ENCODE measurements around the gene COMT.
"Not testable (repeated sequence)": the region's sequence is repeated elsewhere in the genome, so short reads cannot be mapped to it uniquely, and the experiment has no call there.

Gene COMT

DNA sequence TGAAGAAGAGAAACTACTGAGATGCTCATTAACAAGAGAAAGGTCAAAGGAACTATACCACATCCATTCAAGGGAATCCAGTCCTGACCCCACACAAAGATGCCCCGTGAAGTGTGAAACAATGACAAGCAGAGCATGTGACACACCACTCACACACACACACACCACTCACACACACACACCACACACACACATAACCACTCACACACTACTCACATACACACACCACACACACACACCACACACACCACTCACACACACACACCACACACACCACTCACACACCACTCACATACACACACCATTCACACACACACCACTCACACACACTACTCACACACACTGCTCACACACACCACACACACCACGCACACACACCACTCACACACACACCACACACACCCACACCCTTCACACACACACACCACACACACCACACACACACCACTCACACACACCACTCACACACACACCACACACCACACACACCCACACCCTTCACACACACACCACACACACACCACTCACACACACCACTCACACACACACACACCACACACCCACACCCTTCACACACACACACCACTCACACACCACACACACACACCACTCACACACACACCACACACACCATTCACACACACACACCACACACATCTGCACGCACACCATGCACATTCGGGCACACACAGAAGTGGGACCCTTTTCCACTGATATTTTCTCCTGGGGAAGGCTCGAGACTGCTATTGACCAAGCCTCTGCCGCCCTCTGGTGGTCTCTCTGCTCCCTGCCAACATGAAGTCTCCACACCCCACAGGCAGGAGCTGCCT lies 32.0 kb upstream of the COMT start:
- peak; percentile 87 to 88 for DNase-seq

DNA sequence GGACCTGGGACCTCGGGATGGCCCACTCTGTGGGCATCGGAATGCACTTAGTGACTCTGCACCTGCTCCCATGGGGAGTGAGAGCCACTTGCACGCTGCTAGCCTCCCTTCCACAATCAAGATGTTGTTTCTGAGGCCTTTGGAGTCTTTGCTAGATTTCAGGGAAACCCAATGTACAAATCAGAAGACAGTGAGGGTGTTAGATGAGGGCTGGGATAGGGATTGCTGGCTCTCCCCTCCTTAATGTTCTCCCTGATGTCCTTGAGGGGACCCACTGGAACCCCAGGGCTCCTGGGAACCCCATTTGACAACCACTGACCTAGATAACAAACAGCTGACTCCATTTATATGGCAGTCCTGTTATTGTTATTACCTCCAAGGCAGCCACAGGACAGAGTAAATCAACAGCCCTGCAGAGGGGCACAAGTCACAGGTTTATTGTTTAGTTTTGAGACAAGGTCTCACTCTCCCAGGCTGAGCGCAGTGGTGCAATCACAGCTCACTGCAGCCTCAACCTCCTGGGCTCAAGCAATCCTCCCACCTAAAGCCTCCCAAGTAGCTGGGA lies 31.3 kb upstream of the COMT start:
- no peak for DNase-seq

DNA sequence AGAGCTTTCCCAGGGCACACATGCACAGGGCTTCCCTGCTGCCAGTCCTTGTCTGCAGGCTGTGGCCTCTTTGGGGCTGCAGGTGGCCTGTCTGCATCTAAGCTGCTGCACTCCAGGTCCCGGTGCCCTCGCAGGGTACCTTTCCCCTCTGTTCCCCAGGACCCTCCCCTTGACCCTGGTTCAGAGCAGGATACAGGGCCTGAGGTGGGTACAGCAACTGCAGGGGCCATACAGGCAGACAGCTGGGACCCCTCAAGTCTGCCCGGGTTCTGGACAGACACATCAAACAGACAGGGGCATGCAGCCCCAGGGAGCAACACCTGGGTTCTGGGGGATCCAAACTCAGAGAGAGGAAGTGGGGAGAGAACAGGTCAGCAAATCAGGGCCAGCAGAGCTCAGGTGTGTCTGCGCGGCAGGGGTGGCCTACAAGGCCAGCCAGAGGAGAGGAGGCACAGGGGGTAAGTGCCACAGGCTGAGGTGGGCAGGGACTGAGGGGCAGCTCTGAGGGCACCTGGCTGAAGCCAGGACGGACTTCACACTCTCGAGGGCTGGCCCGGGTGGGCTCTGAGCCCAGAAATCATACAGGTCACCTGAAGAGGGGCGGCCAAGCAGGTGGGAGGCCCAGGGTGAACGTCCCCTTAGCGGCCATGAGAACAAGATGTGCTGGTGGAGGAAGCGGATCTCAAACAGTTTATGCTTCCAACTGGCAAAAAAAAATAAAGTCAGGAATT lies 29.9 kb upstream of the COMT start:
- DNase-seq, result no peak

DNA sequence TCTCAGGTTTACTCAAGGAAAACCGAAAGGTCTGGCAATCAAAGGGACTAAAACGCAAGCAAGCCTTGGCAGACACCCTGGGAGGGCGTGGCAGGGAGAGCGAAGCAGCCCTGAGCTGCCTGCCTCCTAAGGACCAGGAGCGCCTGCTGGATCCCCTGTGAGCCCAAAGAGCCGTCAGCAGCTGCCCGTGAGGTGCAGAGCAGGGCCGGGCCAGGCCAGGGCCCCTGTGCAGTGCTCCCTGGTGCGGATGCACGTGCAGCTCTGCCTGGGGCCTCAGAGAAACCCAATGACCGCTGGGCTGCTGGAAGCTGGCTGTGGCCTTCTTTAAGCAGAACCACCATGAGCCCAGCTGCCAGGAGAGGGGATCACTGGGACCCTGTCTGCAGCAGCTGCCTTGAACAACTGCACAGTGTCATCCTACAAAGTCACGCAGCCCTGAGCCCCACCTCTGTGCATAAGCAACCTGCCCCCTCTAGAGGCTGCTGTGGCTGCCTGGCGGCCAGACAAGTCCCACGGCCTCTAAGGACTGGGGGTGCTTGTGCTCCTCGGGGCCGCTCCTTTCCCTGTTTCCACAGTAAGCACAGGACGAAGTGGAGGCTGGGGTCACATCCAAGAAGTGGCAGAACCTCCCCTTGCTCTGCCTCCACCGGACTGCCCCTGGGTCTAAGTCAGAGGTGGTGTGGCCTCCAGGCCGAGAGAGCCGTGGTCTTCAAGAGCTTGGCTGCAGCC lies 29.1 kb upstream of the COMT start:
- DNase-seq, result no peak

DNA sequence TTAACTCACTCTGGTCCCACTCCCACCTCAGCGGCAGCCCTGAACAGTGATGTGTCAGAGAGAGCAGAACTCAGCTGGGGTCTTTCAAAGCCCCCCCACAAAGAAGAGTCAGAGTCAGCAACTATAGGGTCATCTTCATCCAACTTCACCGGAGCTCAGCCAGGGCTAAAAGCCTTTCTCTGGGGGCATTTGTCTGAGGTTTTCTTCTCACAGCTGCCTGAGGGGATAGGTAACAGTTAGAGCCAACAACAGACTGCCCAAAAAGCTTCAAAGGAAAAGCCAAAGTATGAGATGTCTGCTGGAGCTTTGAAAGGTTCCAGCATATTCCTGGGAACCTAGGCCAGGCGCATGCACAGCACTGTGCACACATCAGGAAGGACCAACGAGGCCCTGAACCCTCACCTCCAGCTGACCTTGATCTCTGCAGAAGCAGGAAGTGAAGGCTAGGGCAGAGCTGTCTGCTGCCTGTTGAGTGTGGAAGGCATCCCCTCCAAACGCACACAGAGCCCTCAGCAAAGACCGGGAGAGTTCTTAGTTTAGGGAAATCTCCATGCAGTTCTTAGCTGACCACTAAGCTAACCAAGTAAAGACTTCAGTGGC lies 28.1 kb upstream of the COMT start:
- DNase-seq, result no peak

DNA sequence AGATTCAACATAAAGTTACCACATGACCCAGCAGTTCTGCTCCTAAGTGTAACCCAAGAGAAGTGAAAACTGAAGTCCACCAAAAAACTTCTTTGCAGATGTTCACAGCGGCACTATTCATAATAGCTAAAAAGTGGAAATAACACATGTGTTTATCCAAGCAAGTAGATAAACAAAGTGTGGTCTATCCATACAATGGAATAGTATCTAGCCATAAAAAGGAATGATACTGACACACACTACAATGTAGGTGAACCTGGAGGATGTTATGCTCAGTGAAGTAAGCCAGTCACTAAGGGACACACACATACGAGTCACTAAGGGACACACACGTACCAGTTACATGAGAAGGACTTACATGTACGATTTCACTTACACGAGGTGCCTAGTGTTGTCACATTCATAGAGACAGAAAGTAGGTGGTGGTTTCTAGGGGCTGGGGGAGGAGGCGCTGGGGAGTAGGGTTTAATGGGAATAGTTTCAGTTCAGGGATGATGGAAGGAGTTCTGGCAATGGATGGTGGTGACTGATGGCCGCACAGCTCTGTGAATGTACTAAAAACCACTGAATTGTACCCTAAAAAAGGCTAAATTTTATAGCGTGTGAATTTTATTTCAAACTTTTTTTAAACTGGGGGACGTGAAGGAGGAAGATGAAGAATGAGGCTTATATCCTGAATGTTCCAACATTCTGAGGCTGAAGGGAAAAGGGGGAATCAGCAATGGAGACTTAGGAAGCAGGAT lies 27.2 kb upstream of the COMT start:
- DNase-seq, result no peak

DNA sequence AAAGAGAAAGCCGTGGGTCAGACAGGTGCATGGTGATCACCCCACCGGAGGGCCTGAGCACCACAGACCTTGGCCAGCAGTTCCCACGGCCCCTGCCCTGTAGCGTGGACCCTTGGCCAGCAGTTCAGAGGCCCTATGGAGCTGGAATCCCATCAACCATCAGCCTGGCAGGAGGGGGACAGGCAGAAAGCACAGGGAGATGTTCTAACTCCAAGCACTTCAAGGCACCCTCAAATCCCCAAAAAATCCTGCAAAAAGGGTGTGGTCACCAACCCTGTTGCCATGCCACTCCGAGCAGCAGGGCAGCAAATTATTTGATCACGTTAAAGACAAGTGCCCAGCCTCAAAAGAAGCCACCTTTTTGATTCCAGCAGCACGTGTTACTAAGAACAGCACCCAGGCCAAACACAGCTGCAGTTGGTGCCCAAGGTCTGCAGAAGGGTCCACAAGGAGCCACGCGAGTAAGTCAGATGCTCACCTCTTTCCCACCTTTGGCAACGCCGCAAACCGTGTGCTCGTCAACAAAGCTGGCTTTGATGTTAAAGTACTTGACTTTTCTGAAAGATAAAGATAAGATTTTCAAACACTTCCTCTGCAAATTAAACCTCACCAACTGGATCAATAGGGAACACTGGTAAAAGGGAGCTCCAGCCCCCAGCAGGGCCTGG lies 26.2 kb upstream of the COMT start:
- DNase-seq, result no peak

DNA sequence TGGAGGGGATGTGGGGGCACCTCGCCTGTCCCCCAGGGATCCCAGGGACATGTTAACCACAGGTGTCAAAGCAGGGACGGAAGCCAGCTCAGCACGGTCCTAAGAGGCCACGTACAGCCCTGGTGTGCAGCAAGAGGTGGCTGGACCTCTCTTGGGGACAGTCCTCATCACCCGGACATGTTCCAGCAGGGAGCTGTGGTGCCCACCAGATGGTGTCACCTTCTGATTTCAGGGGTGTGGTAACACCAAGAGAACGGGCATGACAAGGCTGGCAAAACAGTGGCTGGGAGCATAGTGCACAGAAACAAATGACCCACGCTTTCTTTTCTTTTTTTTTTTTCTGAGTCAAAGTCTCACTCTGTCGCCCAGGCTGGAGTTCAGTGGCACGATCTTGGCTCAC lies 25.6 kb upstream of the COMT start:
- DNase-seq, result no peak

DNA sequence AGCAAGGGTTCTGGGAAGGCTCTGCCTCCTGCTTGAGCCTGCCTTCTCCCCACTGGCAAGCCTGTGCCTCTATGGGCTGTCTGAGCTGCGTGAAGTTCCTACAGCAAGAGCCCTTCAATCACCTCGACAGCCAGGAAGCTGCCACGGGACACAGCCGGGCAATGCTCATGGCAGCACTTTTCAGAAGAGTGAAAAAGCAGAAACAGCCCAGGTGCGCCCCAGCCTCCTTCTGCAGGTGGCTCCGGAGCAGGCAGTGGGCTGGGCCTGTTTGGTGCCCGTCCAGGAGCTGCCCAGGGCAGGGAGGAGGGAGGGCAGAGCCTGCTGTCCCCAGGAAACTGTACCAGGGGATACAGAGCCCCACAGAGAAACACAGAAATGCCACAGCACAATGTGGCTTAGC lies 24.6 kb upstream of the COMT start:
- DNase-seq, result no peak

DNA sequence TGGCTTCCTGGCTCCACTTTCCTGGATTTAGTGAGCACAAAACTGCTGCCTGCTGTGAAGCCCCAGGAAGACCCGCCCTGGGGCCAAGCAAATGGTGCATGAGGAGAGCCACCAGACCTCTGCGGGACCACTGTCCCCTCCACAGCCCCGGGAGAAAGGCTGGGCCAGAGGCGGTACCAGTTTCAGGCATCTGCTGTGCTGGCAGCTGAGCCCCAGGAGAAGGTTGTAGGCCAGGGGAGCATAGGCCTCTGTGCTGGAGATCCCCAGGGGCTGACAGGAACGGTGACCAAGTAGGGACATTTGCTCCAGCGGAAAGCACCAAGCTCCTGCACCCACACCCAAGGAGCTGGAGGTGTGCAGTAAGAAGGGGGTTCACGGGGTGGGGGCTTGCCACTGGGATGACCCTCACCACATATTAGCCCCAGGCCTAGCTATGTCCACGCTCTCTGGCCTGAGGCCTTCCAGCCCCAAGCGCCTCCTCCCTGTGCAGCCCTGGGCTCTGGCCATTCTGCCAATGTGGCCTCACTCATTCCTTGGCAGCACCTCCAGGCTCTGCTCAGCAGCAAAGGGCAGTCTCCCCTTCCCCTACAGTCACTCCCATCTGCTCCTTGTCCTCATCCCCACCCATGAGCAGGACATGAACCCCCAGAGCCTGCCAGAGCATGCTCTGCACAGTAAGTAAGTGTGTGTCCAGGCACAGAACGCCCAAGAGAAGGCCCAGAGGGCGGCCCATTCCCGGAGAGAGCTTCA lies 24.0 kb upstream of the COMT start:
- DNase-seq, result no peak

DNA sequence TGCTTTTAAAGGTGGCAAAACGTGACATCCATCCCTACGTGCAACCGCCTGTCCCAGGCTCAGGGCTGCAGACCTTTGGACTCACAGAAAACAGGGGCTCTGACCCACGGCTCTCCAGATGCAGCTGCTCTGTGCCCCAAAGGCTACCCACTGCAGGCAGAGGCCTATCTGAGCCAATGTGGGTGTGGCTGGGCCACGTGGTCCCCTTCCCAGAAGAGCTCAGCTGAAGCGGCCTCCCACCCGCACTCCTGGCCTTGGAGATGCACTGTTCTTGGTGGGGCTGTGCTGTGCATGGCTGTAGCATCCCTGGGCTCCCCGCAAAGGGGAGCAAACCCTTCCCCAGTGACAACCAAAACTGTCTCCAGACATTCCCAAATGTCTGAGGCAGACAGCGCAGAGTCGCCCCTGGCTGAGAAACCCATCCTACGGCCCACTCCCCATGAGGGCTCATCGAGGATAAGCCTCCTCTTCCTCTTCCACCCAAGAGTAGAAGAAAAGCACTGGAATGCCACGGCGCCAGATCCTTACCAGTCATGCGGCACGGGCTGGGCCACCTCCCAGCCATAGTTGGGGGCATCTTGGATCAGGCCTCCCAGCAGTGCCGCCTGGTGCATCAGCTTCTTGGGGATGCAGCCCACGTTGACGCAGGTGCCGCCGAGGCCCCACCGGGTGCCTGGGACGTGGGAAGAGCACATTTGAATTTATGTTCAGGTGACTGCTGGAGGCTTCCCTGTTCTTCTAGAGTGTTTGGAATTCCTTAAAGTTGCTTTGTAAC lies 23.1 kb upstream of the COMT start:
- no peak for DNase-seq

DNA sequence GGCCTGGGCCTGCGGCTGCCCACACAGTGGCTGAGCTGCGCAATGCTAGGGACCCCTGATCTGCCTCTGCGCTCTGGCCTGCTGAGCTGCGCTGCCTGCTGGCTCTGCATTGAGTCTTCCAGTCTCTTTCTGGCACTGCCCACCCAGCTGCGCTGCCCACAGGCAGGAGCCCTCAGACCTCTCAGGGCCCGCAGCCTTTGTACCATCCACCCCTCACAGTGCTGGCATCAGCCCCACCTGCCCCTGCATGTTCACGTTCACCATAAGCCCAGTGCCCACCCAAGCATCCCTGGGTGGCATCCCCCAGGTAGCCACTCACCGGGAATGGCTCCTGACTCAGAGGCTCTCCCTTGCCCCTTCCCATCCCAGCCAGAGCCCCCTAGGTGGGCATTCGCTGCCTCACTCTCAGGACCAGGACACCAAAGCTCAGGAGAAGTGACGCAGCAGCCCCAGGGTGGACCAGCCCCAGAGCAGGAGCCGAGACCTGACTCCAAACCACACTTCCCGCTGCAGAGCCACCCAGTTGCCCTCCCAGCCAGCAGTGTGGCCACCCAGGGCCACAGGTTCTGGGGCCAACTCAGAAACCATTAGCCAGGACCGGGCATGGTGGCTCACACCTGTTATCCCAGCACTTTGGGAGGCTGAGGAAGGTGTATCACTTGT lies 21.7 kb upstream of the COMT start:
- DNase-seq, result no peak

DNA sequence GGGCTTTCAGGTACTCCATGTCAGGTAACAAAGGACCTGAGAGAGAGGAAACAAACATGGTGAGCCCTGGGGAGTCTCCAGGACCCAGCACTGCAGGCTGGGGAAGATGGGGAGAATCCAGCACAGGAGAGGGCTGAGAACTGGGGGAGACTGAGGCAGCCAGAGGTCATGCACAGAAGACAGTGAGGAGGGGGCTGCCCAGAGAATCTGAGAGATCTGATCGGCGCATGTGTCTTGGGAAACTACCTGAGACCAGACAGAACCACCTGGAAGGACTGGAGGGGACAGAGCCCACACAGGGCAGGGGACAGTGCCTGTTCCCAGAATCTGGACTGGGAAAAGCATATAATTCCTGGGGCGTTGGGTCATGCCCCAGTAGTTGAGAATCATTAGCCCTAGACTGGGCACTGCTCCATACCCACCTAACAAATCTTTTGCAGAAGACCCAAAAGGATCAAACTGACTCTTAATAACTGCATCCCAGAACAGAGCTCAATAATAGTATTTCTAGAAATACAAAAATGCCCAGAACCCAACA lies 20.0 kb upstream of the COMT start:
- no peak for DNase-seq

DNA sequence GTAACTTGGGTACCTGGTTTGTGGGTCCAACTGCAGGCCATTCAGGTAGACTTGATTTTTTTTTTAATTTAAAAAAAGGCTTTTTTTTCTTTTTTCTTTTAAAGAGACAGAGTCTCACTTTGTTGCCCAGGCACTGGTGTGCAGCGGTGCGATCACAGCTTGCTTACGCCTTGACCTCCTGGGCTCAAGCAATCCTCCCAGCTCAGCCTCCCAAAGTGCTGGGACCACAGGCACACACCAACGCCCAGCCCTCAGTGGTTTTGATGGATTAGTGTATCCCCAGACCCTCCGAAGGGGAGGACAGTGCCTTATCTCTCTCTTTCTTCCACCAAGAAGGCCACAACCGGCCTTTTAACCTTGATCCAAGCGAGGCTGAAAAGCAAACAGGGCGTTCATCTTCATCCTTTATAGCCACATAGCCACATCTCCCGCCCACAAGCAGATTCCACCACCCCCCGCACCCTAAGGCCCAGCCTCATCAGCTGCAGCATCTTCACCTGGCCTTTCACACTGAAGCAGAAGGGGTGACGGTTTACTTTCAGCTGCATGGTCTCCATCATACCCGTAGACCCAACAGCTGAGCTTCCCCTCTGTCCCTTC lies 17.6 kb upstream of the COMT start:
- DNase-seq, result no peak

DNA sequence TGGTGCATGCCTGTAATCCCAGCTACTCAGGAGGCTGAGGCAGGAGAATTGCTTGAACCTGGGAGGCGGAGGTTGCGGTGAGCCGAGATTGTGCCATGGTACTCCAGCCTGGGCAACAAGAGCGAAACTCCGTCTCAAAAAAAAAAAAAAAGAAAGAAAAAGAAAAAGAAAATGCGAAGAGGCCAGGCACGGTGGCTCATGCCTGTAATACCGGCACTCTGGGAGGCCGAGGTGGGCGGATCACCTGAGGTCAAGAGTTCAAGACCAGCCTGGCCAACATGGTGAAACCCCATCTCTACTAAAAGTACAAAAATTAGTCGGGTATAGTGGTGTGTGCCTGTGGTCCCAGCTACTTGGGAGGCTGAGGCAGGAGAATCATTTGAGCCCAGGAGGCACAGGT lies 15.5 kb upstream of the COMT start:
- not testable (repeated sequence) for DNase-seq

DNA sequence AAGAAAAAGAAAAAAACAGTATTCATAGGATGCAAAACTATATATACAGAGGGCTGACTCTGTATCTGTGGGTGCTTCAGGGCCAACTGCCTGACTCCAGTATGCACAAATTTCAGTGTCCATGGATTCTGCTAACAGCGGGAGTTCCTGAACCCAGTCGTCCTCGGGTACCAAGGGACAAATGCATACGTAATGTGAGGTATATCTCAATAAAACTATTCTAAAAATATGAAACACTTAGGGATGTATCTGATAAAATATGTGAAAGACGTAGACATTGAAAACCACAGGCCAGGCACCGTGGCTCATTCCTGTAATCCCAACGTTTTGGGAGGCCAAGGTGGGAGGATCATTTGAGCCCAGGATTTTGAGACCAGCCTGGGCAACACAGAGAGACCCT lies 13.9 kb upstream of the COMT start:
- no peak for DNase-seq

DNA sequence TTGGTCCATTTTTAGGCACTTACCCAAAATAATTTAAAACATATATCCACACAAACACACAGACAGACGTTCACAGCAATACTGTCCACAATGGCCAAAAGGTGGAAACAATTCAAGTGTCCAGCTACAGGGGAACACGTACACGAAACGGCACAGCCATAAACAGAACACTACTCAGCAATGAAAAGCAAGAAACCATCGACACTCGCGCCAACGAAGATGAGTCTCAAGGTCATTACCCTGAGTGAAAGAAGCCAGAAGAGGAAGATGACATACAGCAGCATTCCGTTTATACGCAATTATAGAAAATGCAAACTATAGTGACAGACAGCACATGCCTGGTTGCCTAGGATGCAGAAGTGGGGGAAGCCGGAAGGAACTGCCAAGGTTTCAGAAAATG lies 13.4 kb upstream of the COMT start:
- DNase-seq, result no peak

DNA sequence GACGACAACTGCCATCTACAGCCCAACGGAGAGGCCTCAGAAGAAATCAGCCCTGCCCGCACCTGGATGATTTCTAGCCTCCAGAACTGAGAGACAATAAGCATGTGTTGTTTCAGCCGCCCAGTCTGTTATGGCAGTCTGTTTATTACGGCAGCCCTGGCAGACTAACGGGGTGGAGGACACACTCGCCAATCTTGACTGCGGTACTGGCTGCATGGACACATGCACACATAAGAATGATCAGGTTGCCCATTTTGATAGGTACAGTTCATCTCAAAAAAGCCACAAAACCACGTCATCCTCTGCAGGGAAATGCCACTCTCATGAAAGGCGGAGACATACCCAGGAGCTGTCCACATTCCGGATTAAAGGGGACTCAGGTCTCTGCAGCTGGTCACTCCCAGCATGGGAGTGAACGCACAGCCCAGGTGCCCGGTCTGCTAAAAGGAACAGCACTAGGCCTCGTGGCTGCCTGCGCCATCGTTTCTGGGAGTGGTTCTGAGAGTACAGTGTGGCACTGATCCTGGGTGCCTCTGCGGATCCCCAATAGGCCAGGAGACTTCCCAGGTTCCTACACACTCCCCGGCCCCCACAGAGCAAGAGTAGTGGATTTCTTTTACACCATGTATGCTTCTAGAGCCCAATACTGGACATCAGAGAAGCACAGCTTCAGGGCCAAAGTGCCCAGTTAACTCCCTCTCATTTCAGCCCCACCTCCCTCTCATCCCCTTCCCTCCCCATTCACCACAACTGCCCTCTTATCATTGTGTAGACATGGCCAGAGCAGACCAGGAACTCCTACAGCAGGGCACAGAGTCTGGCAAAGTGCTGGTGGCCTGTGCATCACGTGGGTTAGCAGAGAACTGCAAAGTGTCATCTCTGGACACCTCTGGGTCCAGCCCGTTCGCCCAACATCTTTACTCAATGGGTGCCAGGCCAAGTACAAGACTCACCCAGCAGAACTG lies 11.7 kb upstream of the COMT start:
- no peak for DNase-seq

Data from stimulated activated CD4-positive, alpha-beta T cell treated with anti-CD3 and anti-CD28 coated beads, Interleukin-2, amount 100 ng/mL, for 24 hours (primary cell).